Measurements from ENCODE around the gene AP1G1.

DNA sequence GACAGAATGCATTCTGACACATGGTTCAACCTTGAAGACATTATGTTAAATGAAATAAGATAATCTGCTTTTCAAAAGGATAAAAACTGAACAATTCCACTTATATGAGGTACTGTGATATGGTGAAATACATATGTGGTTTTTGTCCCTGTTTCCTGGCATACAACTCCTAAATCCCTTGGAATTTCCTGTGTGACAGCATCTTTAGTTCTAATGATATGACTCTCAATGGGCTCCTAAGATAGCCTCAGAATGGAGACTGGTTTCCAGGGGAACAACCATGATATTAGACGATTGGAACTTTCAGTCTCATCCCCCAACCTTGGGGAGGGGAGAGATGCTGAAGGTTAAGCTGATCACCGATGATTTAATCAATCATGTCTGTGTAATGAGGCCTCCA, 46.4 kb downstream of the AP1G1 start:
- no peak for TF ChIP-seq USF2 (IDR thresholded peaks at IDR 0.05; ENCODE audit: low read depth, low read length)
- TF ChIP-seq CTCF (conservative IDR thresholded peaks at IDR 0.05; ENCODE audit: low read depth, low read length): no peak
- no peak for TF ChIP-seq FOS (IDR thresholded peaks at IDR 0.05; ENCODE audit: low read depth, low read length)
- TF ChIP-seq RAD21 (IDR thresholded peaks at IDR 0.05; ENCODE audit: low read length): no peak

Data from IMR-90 (cell line).